Endothelial cell of umbilical vein (primary cell): ENCODE results near the gene HDAC7. TPM values are rescaled to one million over a fixed set of nuclear protein-coding genes. Genes with fewer than 3 reads are reported as not detected.

Experiments used
- BruUV-seq: library from RNA; stranded (reverse); fragments of 400-500 nt; replicated peaks from 2 replicates; lab custom pipeline; 2021; lab: Mats Ljungman, UMichigan
- CTCF ChIA-PET: fragments of 300-600, 350-600 bp; sonication (Branson Sonifier 250); formaldehyde crosslinking; loops from one replicate; lab custom pipeline; 2021; ENCODE audit warnings: antibody characterized with exemption, inconsistent platforms; lab: Charles Lee
- POLR2A ChIA-PET: fragments of 300-600, 350-600 bp; sonication (Branson Sonifier 250); formaldehyde crosslinking; loops from one replicate; lab custom pipeline; 2021; ENCODE audit warnings: antibody characterized with exemption, inconsistent platforms; lab: Charles Lee
- DNase-seq: peaks from one replicate; pipeline ENCODE4 v3.0.0-alpha.2; 2011; ENCODE audit warnings: low read depth, low spot score
- FAIRE-seq: peaks from 2 replicates; lab custom pipeline; 2011; peaks lifted over from hg19 to GRCh38; lab: Jason Lieb, UNC
- H2AFZ ChIP-seq: 2 replicates; pipeline ENCODE4 v1.6.0; 2012; ENCODE audit warnings: low read depth, low read length, control low read depth, inconsistent platforms
- H3K27ac ChIP-seq: 2 replicates; pipeline ENCODE4 v1.5.1; 2011; ENCODE audit warnings: low read depth, mild to moderate bottlenecking, control low read depth, low read length, moderate library complexity; ENCODE audit not compliant: insufficient read depth
- H3K27me3 ChIP-seq, 2 experiments: 2 replicates each; pipeline versions ENCODE4 v1.6.0 to v1.6.1; 2011; ENCODE audit warnings: low read length in 2 of 2, mixed read lengths in 1 of 2; ENCODE audit not compliant: control insufficient read depth in 2 of 2, insufficient read depth in 2 of 2
- H3K36me3 ChIP-seq, 2 experiments: 2 replicates in 1 of 2; 3 replicates in 1 of 2; pipeline ENCODE4 v1.5.1; 2011; ENCODE audit warnings: low read length in 2 of 2, mild to moderate bottlenecking in 1 of 2, moderate library complexity in 1 of 2; ENCODE audit not compliant: control insufficient read depth in 2 of 2, insufficient read depth in 2 of 2; ENCODE audit errors: extremely low read depth in 1 of 2
- H3K4me1 ChIP-seq: 3 replicates; pipeline ENCODE4 v1.5.1; 2011; ENCODE audit warnings: mild to moderate bottlenecking, low read length; ENCODE audit not compliant: control insufficient read depth, insufficient read depth; ENCODE audit errors: extremely low read depth
- H3K4me2 ChIP-seq: 2 replicates; pipeline ENCODE4 v1.6.1; 2011; ENCODE audit warnings: low read length, control low read depth, mixed read lengths; ENCODE audit not compliant: insufficient read depth
- H3K4me3 ChIP-seq, 3 experiments: fragments of 200-600 bp in 1 of 3; sonication (generic), shearing (Covaris generic) in 1 of 3; replicated peaks in 1 of 3; 2 replicates each; pipeline ENCODE4 v1.5.1; 2011 to 2016; ENCODE audit warnings: control low read depth in 3 of 3, low read length in 3 of 3, mild to moderate bottlenecking in 2 of 3, inconsistent platforms in 1 of 3, low read depth in 1 of 3, moderate library complexity in 1 of 3; ENCODE audit not compliant: insufficient read depth in 1 of 3
- H3K79me2 ChIP-seq: 2 replicates; pipeline ENCODE4 v1.6.0; 2012; ENCODE audit warnings: low read length, inconsistent platforms; ENCODE audit not compliant: control insufficient read depth, insufficient read depth
- H3K9ac ChIP-seq: replicated peaks from 2 replicates; pipeline ENCODE3; 2011; ENCODE audit warnings: low read length, control low read depth; ENCODE audit not compliant: insufficient read depth; ENCODE audit errors: extremely low read depth
- H3K9me1 ChIP-seq: replicated peaks from 3 replicates; pipeline ENCODE4 v1.6.0; 2011; ENCODE audit warnings: mild to moderate bottlenecking, low read length; ENCODE audit not compliant: control insufficient read depth, insufficient read depth; ENCODE audit errors: extremely low read depth
- H3K9me3 ChIP-seq: replicated peaks from 2 replicates; pipeline ENCODE4 v1.5.1; 2012; ENCODE audit warnings: low read length, inconsistent platforms; ENCODE audit not compliant: control insufficient read depth, insufficient read depth
- H4K20me1 ChIP-seq: replicated peaks from 2 replicates; pipeline ENCODE3; 2011; ENCODE audit warnings: mild to moderate bottlenecking, low read length; ENCODE audit not compliant: control insufficient read depth, insufficient read depth; ENCODE audit errors: extremely low read depth
- MYC ChIP-seq: IDR thresholded peaks from one replicate; pipeline ENCODE4 v1.6.1; 2011; ENCODE audit warnings: mild to moderate bottlenecking, low read depth, low read length
- dilution Hi-C: fragments of 300-500 bp; cut with MboI; formaldehyde crosslinking; loops from one replicate; pipeline ENCODE4 v1.15.0; 2019; ENCODE audit warnings: low sequenced_read_pairs; ENCODE audit not compliant: extremely low pct_ligation_motif_present
- intact Hi-C: fragments of 100-400 bp; cut with micrococcal nuclease; formaldehyde crosslinking; loops from one replicate; pipeline ENCODE4 v1.10.0; 2022
- polyA plus RNA-seq, 4 experiments: library from polyadenylated mRNA; depleted of rRNA in 3 of 4; stranded (reverse) in 3 of 4; unstranded in 1 of 4; fragments of >200 nt; gene quantifications; 2 replicates each; pipeline versions ENCODE4 v1.2.1 to v1.2.3, GENCODE V29; 2011 to 2012; ENCODE audit warnings: missing spikeins in 1 of 4
- total RNA-seq: library from RNA; stranded (reverse); gene quantifications from 2 replicates; pipeline ENCODE4 v1.2.3, GENCODE V29; 2021
- TF ChIP-seq, protein P1 (sequence below), 2 donors: IDR thresholded peaks; 1 replicate in 1 of 2; 2 replicates in 1 of 2; pipeline ENCODE4 v1.5.1; 2011; ENCODE audit warnings: low read length in 2 of 2, mild to moderate bottlenecking in 2 of 2, moderate library complexity in 2 of 2, control low read depth in 1 of 2, inconsistent platforms in 1 of 2, low read depth in 1 of 2; ENCODE audit not compliant: insufficient read depth in 1 of 2; ENCODE audit errors: extremely low read depth in 1 of 2

The HDAC7 gene
- total and polyA plus RNA-seq, 2 donors (not counting 3 experiments of a cell fraction or from before 2014, with no cell fraction given) = 119 to 249 TPM

GRCh38 chr12:47817272-47818006 lies 2.3 kb downstream of the HDAC7 start:
- no peaks in the 10 kb centered on the region for H3K9me1 ChIP-seq
- TF ChIP-seq, protein P1, sequence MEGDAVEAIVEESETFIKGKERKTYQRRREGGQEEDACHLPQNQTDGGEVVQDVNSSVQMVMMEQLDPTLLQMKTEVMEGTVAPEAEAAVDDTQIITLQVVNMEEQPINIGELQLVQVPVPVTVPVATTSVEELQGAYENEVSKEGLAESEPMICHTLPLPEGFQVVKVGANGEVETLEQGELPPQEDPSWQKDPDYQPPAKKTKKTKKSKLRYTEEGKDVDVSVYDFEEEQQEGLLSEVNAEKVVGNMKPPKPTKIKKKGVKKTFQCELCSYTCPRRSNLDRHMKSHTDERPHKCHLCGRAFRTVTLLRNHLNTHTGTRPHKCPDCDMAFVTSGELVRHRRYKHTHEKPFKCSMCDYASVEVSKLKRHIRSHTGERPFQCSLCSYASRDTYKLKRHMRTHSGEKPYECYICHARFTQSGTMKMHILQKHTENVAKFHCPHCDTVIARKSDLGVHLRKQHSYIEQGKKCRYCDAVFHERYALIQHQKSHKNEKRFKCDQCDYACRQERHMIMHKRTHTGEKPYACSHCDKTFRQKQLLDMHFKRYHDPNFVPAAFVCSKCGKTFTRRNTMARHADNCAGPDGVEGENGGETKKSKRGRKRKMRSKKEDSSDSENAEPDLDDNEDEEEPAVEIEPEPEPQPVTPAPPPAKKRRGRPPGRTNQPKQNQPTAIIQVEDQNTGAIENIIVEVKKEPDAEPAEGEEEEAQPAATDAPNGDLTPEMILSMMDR (IDR thresholded peaks at IDR 0.05; ENCODE audit: extremely low read depth in 1 of 2, insufficient read depth in 1 of 2, low read depth in 1 of 2, low read length in 2 of 2) = peak; percentile 18 to 25
- no peak for TF ChIP-seq MYC
- TSS peak; percentile 56 for BruUV-seq
- H3K4me3 ChIP-seq = peak overlapping the region; percentile 1 to 85 (median 79)
- no peaks in the 10 kb centered on the region for H3K9me3 ChIP-seq
- peaks cover 73% of the 10 kb centered on the region for H3K4me1 ChIP-seq
- H3K9ac ChIP-seq = peak overlapping the region; percentile 91
- intact Hi-C loops = loop anchor here (1.0 to 5.0 kb wide), 4 partner anchors 9 to 1445 kb away; partner anchors contain the start of gene SLC38A2
- H2AFZ ChIP-seq = no peak overlapping the region
- H3K79me2 ChIP-seq = peaks cover 71% of the 10 kb centered on the region
- no peaks in the 10 kb centered on the region for H3K27me3 ChIP-seq
- H4K20me1 ChIP-seq = no peaks in the 10 kb centered on the region
- peak overlapping the region; percentile 89 for H3K4me2 ChIP-seq
- DNase-seq (no peak), FAIRE-seq (no peak)
- peaks cover 4 to 7% of the 10 kb centered on the region in 2 experiments for H3K36me3 ChIP-seq
- H3K27ac ChIP-seq = peak overlapping the region; percentile 87
- dilution Hi-C loops = no loop called here
- ChIA-PET POLR2A (interaction anchor here (2.5 to 3.0 kb wide), 2 partner anchors 9 to 16 kb away, joined by 9 to 17 read pairs; no protein-coding TSS in a partner anchor), CTCF (interaction anchor here (0.8 to 7.8 kb wide), 16 partner anchors 9 to 111 kb away, joined by 3 to 246 read pairs (median 4); partner anchors contain the start of genes RAPGEF3 and RPAP3)
